Ovary (tissue), 3 donors: ENCODE results near the gene FANCL.

Experiments used
- POLR2A ChIP-seq: fragments of 450-650 bp; IDR thresholded peaks from one replicate; pipeline ENCODE4 v1.6.1; 2017; ENCODE audit warnings: antibody characterized with exemption, mild to moderate bottlenecking, moderate library complexity
- TF ChIP-seq, protein P1 (sequence below), 3 donors: fragments of 450-650 bp in 2 of 3; fragments of 200-600 bp in 1 of 3; IDR thresholded peaks; one replicate each; pipeline versions ENCODE4 v1.5.1 to v1.8.0; 2016 to 2022; ENCODE audit warnings: antibody characterized with exemption in 3 of 3, mild to moderate bottlenecking in 1 of 3
- donor health status: DM: no; HTN: no; CAD: no.

DNA sequence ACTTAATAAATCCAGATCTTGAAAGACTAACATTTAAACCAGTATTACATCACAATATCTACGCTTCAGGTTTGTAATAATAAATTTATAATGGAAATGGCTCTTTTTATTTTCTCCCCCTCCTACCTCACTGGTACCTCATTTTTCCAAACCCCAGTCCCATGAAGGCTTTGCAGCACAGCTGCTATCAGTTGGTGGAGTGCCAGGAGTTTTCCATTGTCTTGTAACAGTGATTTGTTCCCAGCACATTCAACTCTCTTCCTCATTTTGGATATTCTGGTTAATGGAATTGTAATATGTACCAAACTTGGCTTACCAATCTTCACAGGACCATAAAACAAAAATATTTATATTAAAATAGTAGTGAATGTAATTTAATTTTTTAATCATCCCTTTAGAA is 103.3 kb downstream of the FANCL start:
- TF ChIP-seq, protein P1, sequence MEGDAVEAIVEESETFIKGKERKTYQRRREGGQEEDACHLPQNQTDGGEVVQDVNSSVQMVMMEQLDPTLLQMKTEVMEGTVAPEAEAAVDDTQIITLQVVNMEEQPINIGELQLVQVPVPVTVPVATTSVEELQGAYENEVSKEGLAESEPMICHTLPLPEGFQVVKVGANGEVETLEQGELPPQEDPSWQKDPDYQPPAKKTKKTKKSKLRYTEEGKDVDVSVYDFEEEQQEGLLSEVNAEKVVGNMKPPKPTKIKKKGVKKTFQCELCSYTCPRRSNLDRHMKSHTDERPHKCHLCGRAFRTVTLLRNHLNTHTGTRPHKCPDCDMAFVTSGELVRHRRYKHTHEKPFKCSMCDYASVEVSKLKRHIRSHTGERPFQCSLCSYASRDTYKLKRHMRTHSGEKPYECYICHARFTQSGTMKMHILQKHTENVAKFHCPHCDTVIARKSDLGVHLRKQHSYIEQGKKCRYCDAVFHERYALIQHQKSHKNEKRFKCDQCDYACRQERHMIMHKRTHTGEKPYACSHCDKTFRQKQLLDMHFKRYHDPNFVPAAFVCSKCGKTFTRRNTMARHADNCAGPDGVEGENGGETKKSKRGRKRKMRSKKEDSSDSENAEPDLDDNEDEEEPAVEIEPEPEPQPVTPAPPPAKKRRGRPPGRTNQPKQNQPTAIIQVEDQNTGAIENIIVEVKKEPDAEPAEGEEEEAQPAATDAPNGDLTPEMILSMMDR (IDR thresholded peaks at IDR 0.05), result no peak
- TF ChIP-seq POLR2A, result no peak
